ENCODE results near the gene ALDH1A2.

ALDH1A2 gene

DNA sequence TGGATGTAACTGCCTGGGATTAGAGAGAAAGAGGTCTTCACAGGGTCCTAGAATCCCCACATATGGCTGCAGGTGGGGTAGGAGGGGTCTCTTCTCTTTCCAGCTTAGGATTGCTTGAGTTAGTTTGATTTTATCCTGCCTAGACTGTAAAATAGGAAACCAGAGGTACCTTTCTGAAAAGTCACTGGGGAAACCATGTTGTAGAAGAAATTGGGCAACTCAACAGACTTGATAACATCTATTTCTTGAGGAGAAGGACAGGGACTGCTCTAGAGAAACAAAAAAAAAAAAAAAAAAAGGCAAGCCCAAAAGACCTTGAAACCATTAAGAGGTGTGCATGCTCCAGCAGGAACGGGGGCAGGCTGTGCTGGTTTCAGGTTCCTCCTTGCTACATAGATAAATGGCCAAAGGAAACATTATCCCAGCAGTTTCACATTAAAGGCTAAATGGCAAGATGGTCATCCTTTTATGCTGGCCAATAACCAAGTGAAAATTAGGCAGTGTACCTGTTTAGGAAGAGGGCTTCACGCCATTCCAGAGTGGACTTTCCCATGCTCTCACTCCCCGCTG lies 116.1 kb downstream of the ALDH1A2 start:
- H3K4me3 ChIP-seq (ENCODE audit: control insufficient read depth, low read depth, low read length) = no peak overlapping the region
- TF ChIP-seq, protein P1, sequence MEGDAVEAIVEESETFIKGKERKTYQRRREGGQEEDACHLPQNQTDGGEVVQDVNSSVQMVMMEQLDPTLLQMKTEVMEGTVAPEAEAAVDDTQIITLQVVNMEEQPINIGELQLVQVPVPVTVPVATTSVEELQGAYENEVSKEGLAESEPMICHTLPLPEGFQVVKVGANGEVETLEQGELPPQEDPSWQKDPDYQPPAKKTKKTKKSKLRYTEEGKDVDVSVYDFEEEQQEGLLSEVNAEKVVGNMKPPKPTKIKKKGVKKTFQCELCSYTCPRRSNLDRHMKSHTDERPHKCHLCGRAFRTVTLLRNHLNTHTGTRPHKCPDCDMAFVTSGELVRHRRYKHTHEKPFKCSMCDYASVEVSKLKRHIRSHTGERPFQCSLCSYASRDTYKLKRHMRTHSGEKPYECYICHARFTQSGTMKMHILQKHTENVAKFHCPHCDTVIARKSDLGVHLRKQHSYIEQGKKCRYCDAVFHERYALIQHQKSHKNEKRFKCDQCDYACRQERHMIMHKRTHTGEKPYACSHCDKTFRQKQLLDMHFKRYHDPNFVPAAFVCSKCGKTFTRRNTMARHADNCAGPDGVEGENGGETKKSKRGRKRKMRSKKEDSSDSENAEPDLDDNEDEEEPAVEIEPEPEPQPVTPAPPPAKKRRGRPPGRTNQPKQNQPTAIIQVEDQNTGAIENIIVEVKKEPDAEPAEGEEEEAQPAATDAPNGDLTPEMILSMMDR (IDR thresholded peaks at IDR 0.05; ENCODE audit: control insufficient read depth, insufficient read depth, low read depth, low read length, missing control alignments) = no peak
- DNase-seq (ENCODE audit: low read depth) = no peak

DNA sequence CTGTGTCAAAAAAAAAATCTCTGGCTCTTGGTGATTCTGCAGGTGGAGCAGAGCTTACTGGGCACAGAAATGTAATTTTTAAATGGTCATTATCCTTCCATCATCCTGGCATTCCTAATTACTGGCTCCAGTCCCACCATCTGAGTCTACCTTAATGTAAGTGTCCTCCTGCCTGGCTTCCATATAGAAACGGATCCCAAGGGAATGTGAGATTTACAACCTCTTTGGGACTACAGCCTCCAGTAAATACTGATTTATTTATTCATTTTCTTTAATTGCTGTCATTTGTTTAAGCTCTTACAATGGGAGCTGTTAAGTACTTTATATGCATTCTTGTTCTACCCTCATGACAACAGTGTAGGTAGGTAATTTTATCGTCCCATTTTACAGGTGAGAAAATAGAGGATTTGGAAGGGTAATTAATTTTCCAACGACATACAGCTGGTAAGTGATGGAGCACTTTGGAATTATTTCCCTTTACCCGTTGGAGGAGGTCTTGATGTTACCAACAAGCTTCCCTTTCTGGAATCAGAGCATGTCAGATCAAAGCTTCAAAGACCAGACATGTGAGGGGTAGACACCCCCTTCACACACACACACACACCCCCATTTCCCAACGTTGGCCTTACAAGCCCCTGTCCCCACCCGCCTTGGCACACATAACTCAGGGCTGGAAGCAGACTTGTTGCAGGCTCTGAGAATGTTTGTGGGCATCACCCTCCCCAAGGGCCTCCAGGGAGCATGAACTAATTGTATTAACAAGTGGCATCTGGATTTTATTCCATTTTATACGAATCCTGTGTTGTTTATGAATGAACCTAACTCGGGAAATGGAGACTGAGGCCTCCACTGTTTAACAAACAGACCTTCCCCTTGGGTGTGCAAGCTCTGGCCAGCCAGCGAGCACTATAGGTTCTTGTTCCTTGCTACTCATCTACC lies 116.9 kb downstream of the ALDH1A2 start:
- no peak overlapping the region for H3K4me3 ChIP-seq (ENCODE audit: control insufficient read depth, low read depth, low read length)

DNA sequence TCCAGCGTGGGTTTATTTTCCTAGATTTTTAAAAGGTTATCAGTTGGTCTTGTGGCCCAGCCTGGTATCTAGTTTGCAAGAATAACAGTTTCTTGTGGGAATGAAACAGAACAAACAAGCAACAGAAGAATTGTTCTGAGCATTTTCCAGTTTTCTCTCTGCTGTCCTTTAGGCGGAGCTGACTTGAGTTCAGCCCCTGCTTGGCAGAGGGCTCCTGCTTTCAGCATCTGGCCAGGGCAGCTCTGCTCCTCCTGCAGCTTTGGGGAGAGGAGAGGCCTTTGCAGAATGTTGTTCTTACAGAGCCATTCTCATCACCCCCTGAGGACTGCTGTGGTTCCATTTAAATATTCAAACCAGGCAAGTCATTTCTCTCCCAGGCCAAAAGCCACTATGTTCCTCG lies 117.7 kb downstream of the ALDH1A2 start:
- H3K4me3 ChIP-seq (ENCODE audit: control insufficient read depth, low read depth, low read length) = no peak overlapping the region
- no peak for DNase-seq (ENCODE audit: low read depth)
- TF ChIP-seq, protein P1 (IDR thresholded peaks at IDR 0.05; ENCODE audit: control insufficient read depth, insufficient read depth, low read depth, low read length, missing control alignments) = no peak

More for the DNA sequence above, 116.9 kb downstream of the ALDH1A2 start:
- no peak for DNase-seq (ENCODE audit: low read depth)
- TF ChIP-seq, protein P1 (IDR thresholded peaks at IDR 0.05; ENCODE audit: control insufficient read depth, insufficient read depth, low read depth, low read length, missing control alignments) = no peak

DNA sequence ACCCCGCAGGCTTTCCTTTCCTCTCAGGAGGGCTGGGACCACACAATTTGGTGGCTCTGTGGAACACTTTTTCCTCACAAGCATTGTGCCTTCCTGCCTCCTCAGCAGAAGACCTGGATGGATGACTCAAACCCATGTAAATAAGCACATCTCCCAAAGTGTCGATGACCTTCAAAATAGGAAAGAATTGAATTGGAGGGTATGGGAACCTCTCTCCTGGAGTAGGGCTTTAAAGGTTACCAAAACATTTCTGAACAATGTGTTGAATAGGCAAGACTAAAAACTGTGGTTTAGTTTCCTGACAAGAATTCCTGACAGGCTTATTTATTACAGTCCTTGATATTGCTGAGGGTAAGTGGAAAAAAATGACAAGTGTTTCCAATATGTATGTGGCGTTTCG lies 118.2 kb downstream of the ALDH1A2 start:
- TF ChIP-seq, protein P1 (IDR thresholded peaks at IDR 0.05; ENCODE audit: control insufficient read depth, insufficient read depth, low read depth, low read length, missing control alignments) = no peak
- no peak overlapping the region for H3K4me3 ChIP-seq (ENCODE audit: control insufficient read depth, low read depth, low read length)
- no peak for DNase-seq (ENCODE audit: low read depth)

DNA sequence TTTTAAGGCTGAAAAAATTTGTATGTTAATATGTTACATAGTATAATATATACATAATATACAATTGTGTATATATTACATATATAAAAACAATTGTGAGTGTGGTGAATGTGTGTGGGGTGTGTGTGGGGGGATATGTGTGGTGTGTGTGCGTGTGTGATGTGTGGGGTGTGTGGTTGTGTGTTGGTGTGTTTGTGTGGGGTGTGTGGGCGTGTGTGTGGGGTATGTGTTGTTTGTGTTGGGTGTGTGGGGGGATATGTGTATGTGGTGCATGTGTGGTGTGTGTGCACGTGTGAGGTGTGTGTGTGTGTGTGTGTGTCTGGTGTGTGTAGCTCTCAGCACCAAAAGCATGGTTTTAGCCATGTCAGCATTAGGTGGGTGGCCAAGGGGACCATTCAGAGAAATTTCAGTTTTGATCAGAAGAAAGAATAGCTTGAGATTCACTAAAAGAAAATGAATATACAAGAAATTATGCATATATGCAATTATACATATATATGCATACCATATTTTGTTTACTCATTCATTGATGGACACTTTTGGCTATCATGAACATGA lies 118.9 kb downstream of the ALDH1A2 start:
- TF ChIP-seq, protein P1 (IDR thresholded peaks at IDR 0.05; ENCODE audit: control insufficient read depth, insufficient read depth, low read depth, low read length, missing control alignments) = no peak
- no peak for DNase-seq (ENCODE audit: low read depth)
- H3K4me3 ChIP-seq (ENCODE audit: control insufficient read depth, low read depth, low read length) = no peak overlapping the region

DNA sequence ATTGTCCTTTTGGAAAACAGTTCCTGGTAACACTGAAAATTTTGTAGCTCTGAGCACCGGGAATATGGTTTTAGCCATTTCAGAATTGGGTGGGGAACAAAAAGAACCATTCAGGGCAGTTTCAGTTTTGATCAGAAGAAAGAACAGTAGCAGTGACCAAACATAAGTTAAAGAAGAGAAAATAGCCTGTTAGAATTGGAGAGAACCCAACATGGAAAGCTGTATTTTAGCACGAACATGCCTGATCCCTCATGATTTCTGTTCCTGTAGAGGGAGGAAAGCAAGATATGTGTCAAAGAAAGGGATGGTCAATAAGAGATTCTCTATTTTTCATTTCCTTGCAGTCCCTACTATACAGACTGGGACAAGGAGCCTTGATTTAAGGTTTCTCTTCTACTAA lies 119.9 kb downstream of the ALDH1A2 start:
- no peak for DNase-seq (ENCODE audit: low read depth)
- H3K4me3 ChIP-seq (ENCODE audit: control insufficient read depth, low read depth, low read length) = no peak overlapping the region
- TF ChIP-seq, protein P1 (IDR thresholded peaks at IDR 0.05; ENCODE audit: control insufficient read depth, insufficient read depth, low read depth, low read length, missing control alignments) = no peak
